GM23248 (cell line): ENCODE data around the gene IQGAP3.

Source experiments
- EZH2 ChIP-seq: fragments of 200-600 bp; sonication (generic); IDR thresholded peaks from 2 replicates; pipeline ENCODE4 v1.6.1; 2018; ENCODE audit warnings: antibody characterized with exemption, mild to moderate bottlenecking; ENCODE audit not compliant: insufficient read depth, poor library complexity, severe bottlenecking
- EZH2phosphoT487 ChIP-seq: fragments of 200-600 bp; sonication (generic); IDR thresholded peaks from 2 replicates; pipeline ENCODE4 v1.6.1; 2018; ENCODE audit warnings: antibody characterized with exemption, moderate library complexity, mild to moderate bottlenecking, low read depth; ENCODE audit not compliant: insufficient read depth

DNA sequence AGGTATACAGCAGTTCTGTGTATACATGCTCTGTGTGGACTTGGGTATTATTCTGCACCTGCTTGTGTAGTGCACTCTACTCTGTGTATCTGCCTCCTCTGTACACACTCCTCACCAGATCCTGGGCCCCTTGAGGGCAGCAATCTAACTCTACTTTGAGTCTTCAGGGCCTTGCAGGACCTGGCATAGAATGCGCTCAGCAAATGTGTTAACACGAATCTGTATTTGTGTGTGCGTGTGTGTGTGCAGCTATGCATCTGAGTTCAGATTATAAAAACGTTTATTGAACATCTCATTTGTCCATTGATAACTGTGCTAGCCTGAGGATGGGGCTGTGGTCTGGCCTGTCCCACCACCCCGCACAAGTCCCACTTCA is 67.9 kb downstream of the IQGAP3 start:
- TF ChIP-seq EZH2 (no peak), EZH2phosphoT487 (no peak)
